Pancreas (tissue), 10 donors: Measurements from ENCODE around the gene TUT4. TPM values are rescaled to one million over a fixed set of nuclear protein-coding genes. Genes with fewer than 3 reads are reported as not detected.

Experiments used
- ATAC-seq, 4 donors: fragments of 200-7000 bp; cut with Tn5 transposase; one replicate each; pipeline versions ENCODE4 v1.8.0 to v1.9.1; 2020; ENCODE audit warnings: mild to moderate bottlenecking in 4 of 4, moderate library complexity in 4 of 4
- DNase-seq, 6 donors: peaks; one replicate each; pipeline ENCODE4 v3.0.0-alpha.2; 2020
- FAIRE-seq: peaks from 2 replicates; lab custom pipeline; 2012; peaks lifted over from hg19 to GRCh38; lab: Jason Lieb, UNC
- H3K27ac ChIP-seq, 4 donors: fragments of 200-600 bp; sonication (generic); 1 replicate in 3 of 4; 2 replicates in 1 of 4; pipeline versions ENCODE4 v1.5.0 to v1.8.0; 2020
- H3K27me3 ChIP-seq, 4 donors: fragments of 200-600 bp; one replicate each; pipeline ENCODE4 v1.8.0; 2021
- H3K36me3 ChIP-seq, 3 donors: fragments of 200-600 bp; sonication (generic) in 1 of 3; one replicate each; pipeline versions ENCODE4 v1.5.0 to v1.8.0; 2020 to 2021
- H3K4me1 ChIP-seq, 3 donors: fragments of 200-600 bp; one replicate each; pipeline ENCODE4 v1.8.0; 2021
- H3K4me3 ChIP-seq, 4 donors: fragments of 200-600 bp; sonication (generic) in 2 of 4; one replicate each; pipeline versions ENCODE4 v1.5.0 to v1.8.0; 2020 to 2021
- H3K9me3 ChIP-seq, 4 donors: fragments of 200-600 bp; one replicate each; pipeline ENCODE4 v1.8.0; 2021
- CTCF ChIP-seq, 4 donors: fragments of 200-600 bp; sonication (generic) in 3 of 4; IDR thresholded peaks; one replicate each; pipeline versions ENCODE4 v1.5.0 to v1.8.0; 2021; ENCODE audit warnings: antibody characterized with exemption in 4 of 4
- WGBS, 2 donors: extraction: QIAGEN DNeasy Blood & Tissue Kit; methylation state at CpG; one replicate each; pipeline ENCODE4 v1.1.7; 2013; 5-methylcytosine and 5-hydroxymethylcytosine counted together
- intact Hi-C, 3 donors: fragments of 100-400 bp; cut with DNase I; formaldehyde crosslinking; loops; one replicate each; pipeline versions ENCODE4 v1.11.1 to v1.14.2; 2022
- polyA plus RNA-seq, 2 donors: library from polyadenylated mRNA; stranded (reverse); fragments of 200-250 nt; gene quantifications; one replicate each; pipeline ENCODE4 v1.2.3, GENCODE V29; 2013
- total RNA-seq, 6 donors: library from RNA; stranded (reverse); fragmentation: NEBNext Ultra II Directional in 4 of 6; extraction: Animal tissue kit (Norgen Biotek cat#: 25700) in 4 of 6; gene quantifications; one replicate each; pipeline versions ENCODE4 v1.2.1 to v1.2.4, GENCODE V29; 2021 to 2023
- donor health status: healthy with polysubstance abuse.
- donor health status: DM: no; HTN: no; CAD: no; lungs with moderate emphysema.
- donor health status: DM: no; HTN: no; CAD: no.
- donor health status: control.
- donor health status: control.
- donor health status: Bipolar disorder and iron deficiency.
- donor health status: DM: yes; HTN: yes; CAD: no.
- donor health status: DM: no; HTN: no; CAD: no.
- donor health status: DM: no; HTN: no; CAD: no.
- donor health status: DM: yes; HTN: yes; CAD: no.

TUT4 gene
- total and polyA plus RNA-seq, 8 donors = 17.4 to 40.8 (median 24.1) TPM

DNA sequence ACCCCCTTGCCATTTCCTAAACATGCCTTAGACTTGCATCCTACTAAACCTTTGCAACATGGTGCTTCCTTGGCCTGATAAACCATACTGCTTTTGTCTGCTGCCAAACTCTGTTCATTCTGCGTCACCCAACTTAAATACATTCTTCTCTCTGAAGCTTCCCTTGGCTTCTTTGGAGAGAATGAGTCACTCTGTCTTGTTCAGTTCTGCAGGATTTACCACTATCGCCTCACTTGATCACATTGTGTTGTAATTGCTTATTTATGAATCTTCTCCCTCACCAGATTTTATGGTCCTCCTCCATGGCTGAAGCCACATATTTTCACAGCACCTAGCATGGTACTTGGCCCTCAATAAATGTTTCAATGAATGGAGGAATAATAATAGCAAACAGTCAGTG lies 21.7 kb upstream of the TUT4 start:
- intact Hi-C loops = no loop called here
- WGBS, 2 donors = 81 to 83% methylated on average over 2 of the region's 2 CpGs
- Histone ChIP-seq H3K27ac (no peak overlapping the region), H3K4me3 (no peak overlapping the region), H3K9me3 (no peaks in the 10 kb centered on the region), H3K27me3 (no peaks in the 10 kb centered on the region), H3K4me1 (no peaks in the 10 kb centered on the region), H3K36me3 (no peaks in the 10 kb centered on the region)
- DNase-seq (no peak), FAIRE-seq (no peak), ATAC-seq (peak in 1 of 4 donors; percentile 22)
- TF ChIP-seq CTCF (IDR thresholded peaks at IDR 0.05) = no peak

GRCh38 chr1:52572387-52572786 lies 19.5 kb upstream of the TUT4 start:
- ATAC-seq (no peak), FAIRE-seq (no peak), DNase-seq (no peak)
- no peak for TF ChIP-seq CTCF (IDR thresholded peaks at IDR 0.05)
- 92 to 95% methylated on average over 4 of the region's 4 CpGs for WGBS, 2 donors
- Histone ChIP-seq H3K27me3 (no peaks in the 10 kb centered on the region), H3K9me3 (no peaks in the 10 kb centered on the region), H3K4me3 (no peak overlapping the region), H3K36me3 (no peaks in the 10 kb centered on the region), H3K4me1 (no peaks in the 10 kb centered on the region), H3K27ac (no peak overlapping the region)
- intact Hi-C loops = no loop called here

GRCh38 chr1:52571783-52572182 lies 18.9 kb upstream of the TUT4 start:
- no peak overlapping the region for H3K4me3 ChIP-seq
- WGBS, 2 donors = 74 to 82% methylated on average over 1 of the region's 1 CpG
- no peak for TF ChIP-seq CTCF (IDR thresholded peaks at IDR 0.05)
- DNase-seq (no peak), ATAC-seq (no peak), FAIRE-seq (no peak)
- no peaks in the 10 kb centered on the region for H3K9me3 ChIP-seq
- H3K27ac ChIP-seq = no peak overlapping the region
- H3K27me3 ChIP-seq = no peaks in the 10 kb centered on the region
- intact Hi-C loops = no loop called here
- no peaks in the 10 kb centered on the region for H3K4me1 ChIP-seq
- no peaks in the 10 kb centered on the region for H3K36me3 ChIP-seq

DNA sequence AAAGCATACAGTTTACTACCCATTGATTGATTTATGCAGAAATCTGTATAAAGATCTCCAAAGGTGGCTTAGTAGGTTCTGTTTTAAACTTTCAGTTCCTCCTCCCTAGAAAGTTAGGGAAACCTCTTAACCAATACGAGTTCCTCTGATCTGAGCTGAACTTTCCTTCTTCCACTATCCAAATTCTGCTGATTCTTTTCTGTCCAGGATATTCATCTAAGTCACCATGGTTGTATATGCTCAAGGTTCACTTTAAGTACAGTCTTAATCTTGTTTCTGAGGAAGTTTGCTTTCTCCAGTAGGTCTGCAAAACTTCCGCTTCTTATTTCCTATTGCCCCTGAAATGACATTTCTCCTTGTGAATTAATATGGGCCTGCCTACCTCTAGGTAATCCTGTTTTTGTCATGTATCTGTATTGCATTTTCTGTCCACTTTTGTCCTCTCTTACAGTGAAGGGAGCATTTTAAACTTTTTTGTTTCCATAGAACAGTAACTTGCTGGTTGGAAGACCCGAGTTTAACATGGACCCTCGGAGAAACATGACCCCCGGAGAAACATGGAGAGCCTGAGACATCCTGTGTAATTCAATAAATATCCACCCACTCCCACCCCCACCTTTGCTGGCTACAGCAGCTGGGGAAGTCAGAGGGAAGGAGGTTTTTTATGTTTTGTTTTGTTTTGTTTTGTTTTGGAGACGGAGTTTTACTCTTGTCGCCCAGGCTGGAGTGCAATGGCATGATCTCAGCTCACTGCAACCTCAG lies 16.7 kb upstream of the TUT4 start:
- DNase-seq (no peak), ATAC-seq (no peak), FAIRE-seq (no peak)
- H3K9me3 ChIP-seq = no peaks in the 10 kb centered on the region
- no peaks in the 10 kb centered on the region for H3K36me3 ChIP-seq
- no peak overlapping the region for H3K27ac ChIP-seq
- 67 to 68% methylated on average over 7 of the region's 7 CpGs for WGBS, 2 donors
- no peak overlapping the region for H3K4me3 ChIP-seq
- no peaks in the 10 kb centered on the region for H3K4me1 ChIP-seq
- no peaks in the 10 kb centered on the region for H3K27me3 ChIP-seq
- no peak for TF ChIP-seq CTCF (IDR thresholded peaks at IDR 0.05)
- intact Hi-C loops = no loop called here

- FAIRE-seq (no peak), DNase-seq (no peak), ATAC-seq (no peak)
- Histone ChIP-seq H3K36me3 (no peaks in the 10 kb centered on the region), H3K27ac (no peak overlapping the region), H3K27me3 (no peaks in the 10 kb centered on the region), H3K4me1 (no peaks in the 10 kb centered on the region), H3K4me3 (no peak overlapping the region), H3K9me3 (no peaks in the 10 kb centered on the region)
- intact Hi-C loops = no loop called here
- WGBS, 2 donors = 63 to 74% methylated on average over 5 of the region's 5 CpGs
- TF ChIP-seq CTCF (IDR thresholded peaks at IDR 0.05) = no peak
Observed at GRCh38 chr1:52567943-52568342, 15.1 kb upstream of the TUT4 start.
